Nucleus accumbens (tissue), 56 donors: ENCODE results near the gene PHGDH.
A peak's percentile ranks its signal among the peaks of the same experiment; 100 is the strongest.

ENCODE experiments used
- DNase-seq, 56 donors: peaks; one replicate each; lab custom pipeline; 2025; lab: John Stamatoyannopoulos, UW

Gene PHGDH

DNA sequence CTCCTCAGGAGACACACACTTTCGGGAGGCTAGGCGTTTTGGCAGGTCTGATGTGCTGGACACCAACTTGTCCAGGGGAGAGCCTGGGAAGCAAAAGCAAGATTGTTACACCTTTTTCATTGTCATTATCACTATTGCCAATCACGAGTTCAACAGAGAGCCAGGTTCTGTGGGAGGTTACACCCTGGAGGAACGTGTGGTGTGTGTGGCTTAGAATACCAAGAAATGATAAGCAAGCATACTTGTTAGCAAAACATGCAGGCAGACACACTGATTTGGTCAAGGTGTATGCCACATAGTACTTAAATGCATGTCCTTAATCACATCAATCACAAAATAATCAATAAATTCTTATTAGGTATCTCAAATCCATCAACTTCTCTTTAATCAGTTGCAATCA is 40.9 kb downstream of the PHGDH start:
- no peak for DNase-seq

DNA sequence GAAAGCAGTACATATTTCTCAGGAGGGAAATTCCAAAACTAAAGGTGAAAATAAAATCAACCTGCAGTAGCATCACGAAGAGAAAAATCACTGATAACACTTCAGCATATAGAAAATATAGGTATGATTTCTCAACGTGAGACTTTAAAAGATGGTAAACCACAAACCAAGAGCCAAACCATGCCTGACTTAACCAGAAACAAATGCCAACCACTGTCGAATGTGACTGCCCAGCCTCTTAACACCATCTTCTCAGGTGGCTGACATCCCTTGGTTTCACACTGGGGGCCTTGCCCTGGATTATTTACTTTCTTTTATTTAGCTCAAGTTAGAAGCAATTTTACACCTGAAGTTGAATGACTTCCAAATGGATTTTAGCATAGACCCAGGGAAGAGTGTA is 46.9 kb downstream of the PHGDH start:
- DNase-seq: no peak

DNA sequence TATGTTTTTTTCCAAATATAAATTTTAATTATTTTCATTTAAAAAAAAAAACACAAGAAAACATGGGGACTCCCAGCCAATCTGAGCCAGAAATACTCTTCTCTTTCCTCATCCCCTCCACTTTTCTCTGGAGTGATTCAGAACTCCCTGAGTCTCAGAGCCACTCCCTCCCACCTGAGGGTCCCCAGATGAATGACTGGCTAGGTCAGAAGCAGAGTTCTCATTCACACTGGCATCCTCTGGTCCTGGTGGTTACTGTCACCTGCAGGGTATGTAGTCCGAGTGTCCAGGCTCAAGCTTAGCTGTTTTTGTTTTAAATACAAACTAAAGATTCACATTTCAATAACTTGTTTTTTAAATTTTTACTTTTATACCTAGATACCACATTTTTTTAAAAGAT is 50.7 kb downstream of the PHGDH start:
- no peak for DNase-seq

DNA sequence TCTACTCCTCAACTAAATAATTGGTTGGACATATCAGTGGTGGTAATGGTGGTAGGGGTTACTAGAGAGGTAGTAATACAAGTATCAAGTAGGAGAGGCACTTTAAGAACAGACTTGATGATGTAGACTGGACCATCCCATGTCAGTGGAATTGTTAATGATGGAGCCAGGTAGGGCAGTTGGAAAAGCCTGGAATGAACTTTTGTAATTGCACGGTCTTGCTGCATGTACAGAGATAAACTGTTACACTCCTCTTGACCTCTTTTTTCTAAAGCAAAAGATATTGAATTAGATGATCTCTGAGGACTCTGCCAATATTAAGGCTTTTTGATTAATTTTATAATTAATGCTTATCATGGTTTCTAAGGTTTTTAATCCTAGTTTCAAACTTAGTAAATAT is 51.2 kb downstream of the PHGDH start:
- no peak for DNase-seq

DNA sequence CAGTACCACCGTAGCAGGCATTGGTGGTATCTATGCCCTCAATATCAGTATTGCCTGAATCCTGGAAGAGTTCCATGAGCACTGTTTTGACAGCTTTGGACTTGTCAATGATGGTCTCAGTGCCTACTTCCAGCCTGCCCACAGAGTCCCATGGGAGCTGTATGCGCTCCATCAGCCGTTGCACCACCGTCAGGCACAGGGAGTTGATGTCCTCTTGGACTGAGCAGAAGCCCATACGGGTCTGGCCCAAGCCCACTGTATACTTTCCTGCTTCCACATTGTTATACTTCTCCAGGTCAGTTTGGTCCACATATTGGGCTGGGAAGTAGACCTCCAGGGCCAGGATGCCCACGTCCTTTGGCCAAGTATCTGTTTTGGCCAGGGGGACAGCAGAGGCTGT is 52.5 kb downstream of the PHGDH start:
- no peak for DNase-seq

DNA sequence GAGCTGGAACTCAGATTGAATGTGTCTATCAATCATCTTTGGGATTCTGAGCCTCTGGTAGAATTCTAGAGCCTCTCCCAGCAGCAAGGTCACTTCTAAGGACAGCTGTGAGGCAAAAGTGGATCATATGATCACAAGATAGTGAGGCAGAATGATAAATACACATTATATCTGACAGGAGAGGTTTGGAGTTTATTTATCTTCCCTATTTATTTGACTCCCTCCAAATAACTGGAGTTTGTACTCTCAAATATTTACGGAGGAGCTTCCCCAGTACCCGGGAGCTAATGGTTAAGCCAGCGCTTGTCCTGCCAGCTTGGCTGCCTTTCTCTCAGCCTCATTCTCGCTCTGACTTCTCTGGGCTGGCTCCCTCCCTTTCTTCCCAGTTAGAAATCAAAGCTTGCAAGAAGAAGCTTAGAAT is 54.6 kb downstream of the PHGDH start:
- DNase-seq: peak in 16 of 56 donors; percentile 2 to 51 (median 8)

DNA sequence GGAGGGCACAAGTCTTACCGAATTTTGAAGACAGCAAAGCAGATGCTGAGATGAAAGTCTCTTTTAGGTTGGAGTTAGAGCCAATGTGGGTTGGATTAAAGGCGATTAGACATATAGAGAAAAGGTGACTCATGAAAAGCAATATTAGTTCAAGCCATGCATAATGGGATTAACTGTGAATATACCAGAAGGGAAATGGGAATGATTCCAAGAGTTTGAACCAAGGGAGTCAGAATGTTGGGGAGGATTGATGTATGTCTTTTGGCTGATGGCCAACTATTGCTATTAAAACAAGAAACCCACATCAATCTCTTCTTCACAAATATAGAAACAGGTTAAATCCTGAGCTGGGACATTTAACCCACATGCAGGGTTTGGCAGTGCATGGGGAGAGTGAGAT is 55.8 kb downstream of the PHGDH start:
- no peak for DNase-seq

DNA sequence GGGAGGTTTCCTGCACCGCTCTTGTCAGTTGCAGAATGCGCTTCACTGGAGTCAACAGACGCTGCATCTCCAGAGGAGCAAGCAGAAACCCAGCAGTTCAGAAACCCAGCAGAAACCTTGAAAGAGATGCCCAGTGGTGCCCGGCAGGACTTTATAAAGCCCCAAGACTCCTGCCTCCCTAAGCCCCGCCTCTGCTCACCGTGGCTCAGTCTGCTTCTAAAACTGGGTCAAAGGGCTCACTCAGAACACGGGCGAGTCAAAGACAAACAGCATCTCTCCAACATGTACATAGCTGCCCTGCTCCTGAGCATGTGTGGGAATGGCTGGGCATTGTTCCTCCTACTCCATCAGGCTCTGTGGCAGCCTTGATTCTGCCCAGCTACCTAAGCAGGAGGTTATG is 57.0 kb downstream of the PHGDH start, which contains the start of gene HMGCS2:
Gene HMGCS2, minus strand, starts transcription at position 128 of the 400 bp plus-strand sequence. Its CDS starts 61 bp downstream, at position 67.
- DNase-seq: no peak

DNA sequence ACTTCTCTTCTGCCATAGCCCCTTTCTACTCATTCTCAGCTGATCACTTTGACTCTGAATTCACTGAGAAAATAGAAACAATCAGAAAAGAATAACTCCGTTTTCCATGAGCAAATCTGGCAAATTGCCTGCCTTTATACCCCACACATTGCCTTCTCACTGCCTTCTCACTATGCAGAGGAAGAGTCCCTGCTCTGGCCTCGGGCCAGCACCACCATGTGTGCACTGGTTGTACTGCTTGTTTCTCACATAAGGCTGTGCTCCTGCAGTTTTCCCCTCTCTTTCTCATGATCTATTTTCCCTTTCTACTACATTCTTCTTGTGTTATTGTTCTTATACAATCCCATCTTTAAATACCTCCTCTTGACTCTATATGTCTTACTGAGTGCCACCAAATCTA is 59.3 kb downstream of the PHGDH start:
- DNase-seq: peak in 3 of 56 donors; percentile 4 to 32 (median 6)

DNA sequence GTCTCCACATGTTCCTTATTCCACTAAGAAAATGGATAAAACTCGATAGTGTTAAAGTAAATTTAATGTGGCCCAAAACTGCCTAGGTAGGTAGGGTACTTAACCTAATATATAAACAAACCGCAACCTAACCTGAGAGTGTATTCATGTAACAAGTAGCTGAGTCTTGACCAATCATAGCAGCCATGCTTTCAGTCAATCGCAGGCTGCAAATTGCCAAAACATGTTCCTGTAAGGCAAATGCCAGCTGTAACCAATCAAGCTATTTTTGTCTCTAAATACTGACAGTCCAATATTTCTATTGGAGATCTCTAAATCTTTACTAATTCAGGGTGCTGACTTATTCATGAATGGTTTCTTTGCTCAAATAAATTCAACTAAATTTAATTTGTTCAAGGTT is 60.0 kb downstream of the PHGDH start:
- no peak for DNase-seq

DNA sequence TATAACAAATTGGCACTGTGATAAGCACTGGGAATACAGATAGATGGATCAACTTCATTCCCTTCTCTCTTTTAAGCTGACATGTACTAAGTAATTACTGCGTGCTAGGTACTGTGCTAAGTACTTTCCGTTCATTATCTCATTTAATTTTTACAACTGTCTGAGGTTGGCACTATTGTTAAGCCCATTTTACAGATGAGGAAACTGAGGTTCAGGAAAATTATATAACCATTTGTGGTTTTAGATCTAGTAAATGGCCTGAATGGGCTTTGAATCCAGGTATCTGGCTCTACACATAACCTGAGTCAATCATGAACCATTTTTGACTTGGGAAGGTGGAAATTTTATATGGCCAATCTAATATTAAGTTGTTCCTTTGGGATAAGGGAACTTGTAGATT is 60.6 kb downstream of the PHGDH start:
- DNase-seq: no peak

DNA sequence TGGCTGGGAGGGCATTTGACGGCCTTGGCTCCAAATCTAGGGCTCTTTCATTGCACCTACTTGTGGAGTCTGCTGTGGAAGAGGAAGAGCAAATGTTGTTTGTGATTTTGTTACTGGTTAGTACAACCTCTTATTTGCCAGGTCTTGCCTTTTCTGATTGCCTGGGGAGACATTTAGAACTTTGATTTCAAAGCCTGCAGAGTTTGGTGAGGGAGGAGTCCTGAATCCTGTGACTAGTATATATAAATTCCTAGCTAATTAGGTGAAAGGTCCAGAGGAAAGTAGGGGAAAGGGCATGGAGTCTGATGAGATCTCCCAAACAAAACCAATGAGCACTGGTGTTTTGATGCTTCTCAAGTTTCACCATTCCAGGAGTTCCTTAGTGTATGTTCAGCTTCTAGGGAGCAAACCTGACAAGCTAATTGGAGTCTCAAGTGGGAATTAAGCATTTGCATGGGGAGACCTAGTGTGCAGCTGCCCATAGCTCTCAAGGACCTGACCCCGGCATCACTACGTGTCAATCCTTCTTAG is 62.0 kb downstream of the PHGDH start:
- DNase-seq: no peak

DNA sequence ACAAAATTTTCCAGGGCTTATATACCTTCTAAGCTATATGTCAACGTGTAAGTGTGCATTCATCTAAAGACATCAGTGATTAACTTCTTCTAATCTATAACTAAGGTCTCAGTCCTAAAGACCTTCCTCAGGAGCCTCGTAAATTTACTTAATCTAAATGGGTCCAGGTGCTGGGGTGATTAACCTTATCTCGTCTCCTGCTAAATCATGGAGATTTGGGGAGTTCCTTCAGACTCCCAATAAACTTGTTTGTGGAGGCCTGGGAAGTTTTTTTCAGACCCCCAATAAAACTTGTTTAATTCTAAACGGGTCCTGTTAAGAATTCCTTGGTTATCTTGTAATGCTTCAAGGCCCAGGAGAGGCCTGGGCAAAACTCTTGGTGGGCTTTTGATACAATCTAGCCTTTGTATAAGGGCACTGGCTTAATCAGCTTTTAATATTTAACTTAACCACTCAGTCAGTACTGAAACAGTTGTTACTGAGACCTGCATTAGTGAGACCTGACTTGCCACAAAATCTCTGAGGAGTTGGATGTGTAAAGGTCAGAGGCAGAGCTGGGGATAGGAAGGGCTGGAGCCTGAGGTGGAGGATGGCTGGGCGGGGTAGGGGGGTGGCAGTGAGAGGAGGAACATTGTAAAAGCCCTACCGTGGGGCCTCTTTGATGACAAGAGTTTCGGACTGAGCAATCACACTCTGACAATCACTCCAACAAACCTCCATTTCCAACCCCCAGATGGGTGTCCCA is 63.2 kb downstream of the PHGDH start:
- DNase-seq: no peak

DNA sequence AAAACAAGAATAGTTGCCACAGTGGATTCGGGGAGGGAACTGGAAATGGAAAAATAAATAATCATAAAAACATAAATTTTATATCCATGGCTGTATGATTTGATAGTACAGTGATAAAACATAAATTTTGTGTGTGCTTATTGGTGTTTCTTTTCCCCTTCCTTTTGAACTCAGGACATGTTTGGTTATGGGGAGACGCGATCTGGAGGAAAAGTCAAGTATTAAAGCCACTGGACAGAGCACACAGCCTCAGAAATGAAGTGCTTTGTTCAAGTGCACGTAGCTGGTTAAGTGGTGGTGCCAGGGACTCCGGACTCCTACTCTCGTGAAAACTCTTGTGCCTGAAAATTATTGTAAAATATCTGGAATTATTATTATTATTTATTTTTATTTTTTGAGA is 66.6 kb downstream of the PHGDH start:
- DNase-seq: no peak

DNA sequence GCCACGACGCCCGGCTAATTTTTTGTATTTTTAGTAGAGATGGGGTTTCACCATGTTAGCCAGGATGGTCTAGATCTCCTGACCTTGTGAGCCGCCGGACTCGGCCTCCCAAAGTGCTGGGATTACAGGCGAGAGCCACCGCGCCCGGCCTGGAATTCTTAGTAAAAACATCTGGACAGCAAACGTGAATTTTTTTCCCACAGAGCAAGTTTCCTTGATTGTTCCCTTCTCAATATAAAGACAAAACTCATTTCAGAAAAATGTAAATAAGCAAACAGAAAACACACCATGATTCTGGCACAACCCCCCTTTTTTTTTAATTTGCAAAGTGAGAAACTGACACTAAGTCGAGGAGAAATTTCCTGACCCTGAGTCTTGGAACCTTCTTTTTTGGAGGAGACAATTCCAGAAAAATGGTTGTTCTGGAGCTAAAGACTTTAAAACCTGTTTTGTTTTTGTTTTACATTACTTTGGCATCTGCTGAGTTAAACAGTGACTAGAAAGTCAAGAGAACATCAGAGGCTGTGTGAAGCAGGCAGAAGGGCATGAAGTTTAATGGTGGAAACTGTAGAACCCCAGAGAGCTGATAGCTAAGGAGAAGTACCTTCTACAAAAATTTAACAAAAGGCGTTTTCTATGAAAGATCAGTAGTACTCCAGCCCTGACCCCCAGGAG is 67.3 kb downstream of the PHGDH start:
- no peak for DNase-seq

DNA sequence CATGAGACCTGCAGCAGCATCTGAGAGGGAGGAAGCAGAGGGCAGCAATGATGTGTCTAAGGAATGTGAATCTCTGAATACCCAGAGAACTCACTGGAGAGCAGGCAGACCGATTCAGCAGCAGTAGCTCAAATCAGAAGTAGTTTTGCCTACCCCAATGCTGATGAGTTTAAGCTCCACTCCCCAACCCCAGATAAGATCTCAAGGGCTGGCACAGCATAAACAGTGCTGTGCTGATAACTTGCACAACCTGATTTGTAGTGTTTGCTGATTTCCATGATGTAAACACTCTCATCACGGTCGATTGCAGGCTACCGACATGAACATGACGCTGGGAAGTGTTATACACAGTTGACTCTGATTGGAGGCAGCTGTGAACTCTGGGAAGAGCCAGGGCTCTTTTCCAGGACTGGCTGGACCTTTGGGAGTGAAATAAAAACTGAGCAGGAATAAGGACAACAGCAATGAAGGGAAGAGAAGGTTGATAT is 68.2 kb downstream of the PHGDH start:
- DNase-seq: no peak

DNA sequence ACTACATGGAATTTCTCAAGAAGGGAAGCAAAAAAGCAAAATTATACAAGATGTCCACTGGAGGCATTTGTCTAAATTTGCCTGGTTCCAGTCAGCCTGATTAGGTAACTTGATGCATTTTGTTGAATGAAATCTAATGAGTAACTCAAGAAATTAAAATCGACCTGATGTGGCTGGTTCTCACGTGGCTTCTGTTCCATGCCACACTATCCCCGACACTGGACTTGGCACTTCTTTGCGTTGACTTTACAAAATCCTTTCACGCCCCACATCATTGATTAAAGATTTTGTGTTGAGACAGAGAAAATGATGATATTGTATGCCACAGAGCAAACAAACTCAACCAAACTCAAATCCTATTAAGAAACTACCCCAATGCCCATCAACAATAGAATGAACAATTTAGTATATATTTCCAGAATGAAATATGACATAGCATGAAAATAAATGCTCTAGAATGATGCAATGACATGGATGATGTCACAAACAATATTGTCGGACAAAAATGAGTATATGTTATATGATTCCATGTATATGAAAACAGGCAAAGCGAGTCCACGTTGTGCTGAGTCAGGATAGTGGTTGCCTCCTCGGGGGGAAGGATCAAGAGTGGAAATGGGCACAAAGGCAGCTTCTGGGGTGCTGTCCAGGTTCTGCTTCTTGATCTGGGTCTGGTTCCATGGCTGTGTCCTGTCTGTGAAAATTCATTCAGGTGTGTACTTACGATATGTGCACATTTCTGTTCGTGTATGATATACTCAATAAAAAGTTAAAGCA is 69.9 kb downstream of the PHGDH start:
- no peak for DNase-seq

DNA sequence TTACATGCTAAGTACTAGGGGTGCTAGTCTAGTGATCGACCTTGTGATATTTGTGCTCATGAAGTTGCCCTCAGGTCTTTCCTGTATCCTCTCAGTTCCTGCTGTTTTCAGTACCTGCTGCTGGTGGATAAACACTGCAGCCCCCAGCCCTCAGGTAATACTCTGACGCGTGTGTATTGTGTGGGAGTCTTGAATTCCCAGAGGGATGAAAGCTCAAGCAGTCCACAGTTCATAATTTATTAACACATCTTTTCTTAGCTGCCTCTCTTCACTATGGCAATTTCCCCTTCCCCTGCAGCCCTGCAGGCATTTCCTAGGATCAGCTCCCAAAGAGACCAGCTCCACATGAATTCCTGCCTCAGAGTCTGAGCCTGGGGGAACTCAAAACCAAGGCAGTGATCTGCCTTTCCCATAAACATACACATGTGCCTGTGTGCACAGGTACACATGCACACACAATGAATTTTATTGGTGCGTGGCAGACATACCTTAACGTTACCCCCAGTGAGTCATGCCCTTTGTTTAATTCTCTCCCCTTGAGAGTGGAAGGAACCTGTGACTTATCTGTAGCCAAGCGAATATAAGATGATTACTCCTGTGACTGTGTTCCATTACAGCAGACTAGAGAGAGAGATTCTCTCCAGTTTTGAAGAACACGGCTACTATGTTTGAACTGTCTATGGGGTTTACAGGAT is 71.0 kb downstream of the PHGDH start:
- no peak for DNase-seq

DNA sequence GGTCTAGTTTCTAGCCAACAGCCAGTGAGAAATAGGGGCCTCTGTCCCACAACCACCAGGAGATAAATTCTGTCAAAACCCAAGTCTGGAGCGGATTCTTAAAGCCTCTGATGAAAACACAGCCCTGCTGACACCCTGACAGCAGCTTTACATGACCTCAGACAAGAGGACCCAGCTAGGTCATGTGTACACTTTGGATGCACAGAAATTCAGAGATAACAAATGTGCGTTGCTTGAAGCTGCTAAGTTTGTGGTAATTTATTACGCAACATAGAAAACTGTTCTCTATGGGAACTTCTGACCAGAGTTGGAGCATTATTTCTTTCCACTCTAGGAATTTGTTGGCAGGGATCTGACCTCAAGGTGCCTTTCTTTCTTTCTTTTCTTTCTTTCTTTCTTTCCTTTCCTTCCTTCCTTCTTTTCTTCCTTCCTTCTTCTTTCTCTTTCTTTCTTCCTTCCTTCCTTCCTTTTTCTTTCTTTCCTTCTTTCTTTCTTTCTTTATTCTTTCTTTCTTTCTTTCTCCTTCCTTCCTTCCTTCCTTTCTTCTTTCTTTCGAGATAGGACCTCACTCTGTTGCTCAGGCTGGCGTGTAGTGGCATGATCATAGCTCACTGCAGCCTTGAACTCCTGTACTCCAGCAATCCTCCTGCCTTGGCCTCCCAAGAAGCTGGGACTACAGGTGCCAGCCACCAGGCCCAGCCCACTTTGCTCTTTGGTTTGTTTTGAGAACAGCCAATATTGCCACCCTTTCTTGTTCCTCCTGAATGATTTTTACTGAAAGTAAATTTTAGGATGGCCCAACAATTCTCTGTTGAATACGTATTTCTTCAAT is 71.8 kb downstream of the PHGDH start:
- no peak for DNase-seq
